Lower leg skin (tissue), 3 donors: ENCODE data around the gene CCL13.

Source experiments
- POLR2A ChIP-seq, 2 donors: fragments of 450-650 bp; IDR thresholded peaks; one replicate each; pipeline ENCODE4 v1.6.1; 2016 to 2017; ENCODE audit warnings: antibody characterized with exemption in 2 of 2, mild to moderate bottlenecking in 1 of 2, moderate library complexity in 1 of 2
- TF ChIP-seq, protein P1 (sequence below), 3 donors: fragments of 450-650 bp; IDR thresholded peaks; one replicate each; pipeline ENCODE4 v1.5.1; 2016; ENCODE audit warnings: antibody characterized with exemption in 3 of 3, mild to moderate bottlenecking in 3 of 3, moderate library complexity in 2 of 3

DNA sequence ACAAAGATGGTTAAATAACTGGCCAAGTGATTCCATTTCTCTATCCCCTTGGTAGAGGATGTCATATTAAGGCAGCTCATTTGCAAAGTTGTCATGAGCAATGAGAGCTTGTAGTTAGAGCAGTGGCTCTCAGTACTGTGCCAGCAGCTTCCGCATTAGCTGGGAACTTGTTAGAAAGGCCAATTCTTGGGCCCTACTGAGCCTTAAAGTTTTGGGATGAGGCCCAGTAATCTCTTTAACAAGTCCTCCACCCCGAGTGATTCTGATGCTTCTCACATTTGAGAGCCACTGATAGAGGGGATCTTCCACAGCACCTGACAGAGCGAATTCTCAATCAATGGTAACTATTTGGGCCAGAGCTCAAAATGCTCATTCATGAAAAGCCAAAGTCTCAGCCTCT lies 26.9 kb downstream of the CCL13 start:
- TF ChIP-seq, protein P1, sequence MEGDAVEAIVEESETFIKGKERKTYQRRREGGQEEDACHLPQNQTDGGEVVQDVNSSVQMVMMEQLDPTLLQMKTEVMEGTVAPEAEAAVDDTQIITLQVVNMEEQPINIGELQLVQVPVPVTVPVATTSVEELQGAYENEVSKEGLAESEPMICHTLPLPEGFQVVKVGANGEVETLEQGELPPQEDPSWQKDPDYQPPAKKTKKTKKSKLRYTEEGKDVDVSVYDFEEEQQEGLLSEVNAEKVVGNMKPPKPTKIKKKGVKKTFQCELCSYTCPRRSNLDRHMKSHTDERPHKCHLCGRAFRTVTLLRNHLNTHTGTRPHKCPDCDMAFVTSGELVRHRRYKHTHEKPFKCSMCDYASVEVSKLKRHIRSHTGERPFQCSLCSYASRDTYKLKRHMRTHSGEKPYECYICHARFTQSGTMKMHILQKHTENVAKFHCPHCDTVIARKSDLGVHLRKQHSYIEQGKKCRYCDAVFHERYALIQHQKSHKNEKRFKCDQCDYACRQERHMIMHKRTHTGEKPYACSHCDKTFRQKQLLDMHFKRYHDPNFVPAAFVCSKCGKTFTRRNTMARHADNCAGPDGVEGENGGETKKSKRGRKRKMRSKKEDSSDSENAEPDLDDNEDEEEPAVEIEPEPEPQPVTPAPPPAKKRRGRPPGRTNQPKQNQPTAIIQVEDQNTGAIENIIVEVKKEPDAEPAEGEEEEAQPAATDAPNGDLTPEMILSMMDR (IDR thresholded peaks at IDR 0.05), result no peak
- no peak for TF ChIP-seq POLR2A (IDR thresholded peaks at IDR 0.05)
